Body of pancreas (tissue), 4 donors: ENCODE measurements around the gene CLCN5. TPM values are rescaled to one million over a fixed set of nuclear protein-coding genes. Genes with fewer than 3 reads are reported as not detected.

Source experiments
- ATAC-seq: fragments of 150-250 bp; one replicate; pipeline ENCODE4 v1.9.1; 2016
- DNase-seq, 4 donors: peaks; one replicate each; pipeline ENCODE4 v3.0.0-alpha.2; 2019
- H3K27ac ChIP-seq, 4 donors: fragments of 200-600 bp; sonication (generic); 1 replicate in 3 of 4; 2 replicates in 1 of 4; pipeline versions ENCODE4 v1.5.1 to v1.6.1; 2016 to 2019; ENCODE audit warnings: mild to moderate bottlenecking in 1 of 4, mixed read lengths in 1 of 4, moderate library complexity in 1 of 4
- H3K27me3 ChIP-seq, 2 donors: fragments of 200-600 bp; sonication (generic); one replicate each; pipeline ENCODE4 v1.6.0; 2016; ENCODE audit warnings: mild to moderate bottlenecking in 1 of 2
- H3K36me3 ChIP-seq, 2 donors: fragments of 200-600 bp; sonication (generic); replicated peaks in 1 of 2; 2 replicates each; pipeline ENCODE4 v1.5.1; 2016; ENCODE audit warnings: low read depth in 2 of 2; ENCODE audit not compliant: insufficient read depth in 1 of 2
- H3K4me1 ChIP-seq: fragments of 200-600 bp; sonication (generic); one replicate; pipeline ENCODE4 v1.6.0; 2016
- H3K4me3 ChIP-seq, 2 donors: fragments of 200-600 bp; sonication (generic); 1 replicate in 1 of 2; 2 replicates in 1 of 2; pipeline ENCODE4 v1.5.1; 2016 to 2019
- H3K9me3 ChIP-seq, 3 donors: fragments of 200-600 bp; sonication (generic); 1 replicate in 2 of 3; 2 replicates in 1 of 3; pipeline ENCODE4 v1.5.1; 2016
- POLR2A ChIP-seq, 3 donors: fragments of 450-650 bp; IDR thresholded peaks; one replicate each; pipeline ENCODE4 v1.6.1; 2016; ENCODE audit warnings: antibody characterized with exemption in 3 of 3, mild to moderate bottlenecking in 2 of 3
- WGBS, 2 donors: methylation state at CpG; one replicate each; pipeline ENCODE4 v1.1.5; 2017; 5-methylcytosine and 5-hydroxymethylcytosine counted together
- intact Hi-C: fragments of 100-400 bp; cut with DNase I; formaldehyde crosslinking; loops from one replicate; pipeline ENCODE4 v1.15.1; 2023
- total RNA-seq, 2 donors: library from RNA; depleted of rRNA; stranded (reverse); fragments of >200 nt; gene quantifications; one replicate each; pipeline ENCODE4 v1.1.0, GENCODE V29; 2016
- TF ChIP-seq, protein P1 (sequence below), 7 experiments: fragments of 450-650 bp in 4 of 7; fragments of 200-600 bp in 3 of 7; sonication (generic) in 3 of 7; IDR thresholded peaks; one replicate each; pipeline ENCODE4 v1.5.1; 2016 to 2019; ENCODE audit warnings: antibody characterized with exemption in 7 of 7

Gene CLCN5
- total RNA-seq, 2 donors from 2014 or later, result 2.0 to 5.2 TPM

- Histone ChIP-seq H3K4me3 (no peak overlapping the region), H3K27me3 (no peaks in the 10 kb centered on the region), H3K9me3 (no peaks in the 10 kb centered on the region), H3K27ac (no peak overlapping the region), H3K36me3 (no peaks in the 10 kb centered on the region), H3K4me1 (no peaks in the 10 kb centered on the region)
- DNase-seq (no peak), ATAC-seq (no peak)
- 57 to 82% methylated on average over 4 of the region's 4 CpGs for WGBS, 2 donors
- intact Hi-C loops, result no loop called here
- TF ChIP-seq POLR2A (IDR thresholded peaks at IDR 0.05), result no peak
- TF ChIP-seq, protein P1, sequence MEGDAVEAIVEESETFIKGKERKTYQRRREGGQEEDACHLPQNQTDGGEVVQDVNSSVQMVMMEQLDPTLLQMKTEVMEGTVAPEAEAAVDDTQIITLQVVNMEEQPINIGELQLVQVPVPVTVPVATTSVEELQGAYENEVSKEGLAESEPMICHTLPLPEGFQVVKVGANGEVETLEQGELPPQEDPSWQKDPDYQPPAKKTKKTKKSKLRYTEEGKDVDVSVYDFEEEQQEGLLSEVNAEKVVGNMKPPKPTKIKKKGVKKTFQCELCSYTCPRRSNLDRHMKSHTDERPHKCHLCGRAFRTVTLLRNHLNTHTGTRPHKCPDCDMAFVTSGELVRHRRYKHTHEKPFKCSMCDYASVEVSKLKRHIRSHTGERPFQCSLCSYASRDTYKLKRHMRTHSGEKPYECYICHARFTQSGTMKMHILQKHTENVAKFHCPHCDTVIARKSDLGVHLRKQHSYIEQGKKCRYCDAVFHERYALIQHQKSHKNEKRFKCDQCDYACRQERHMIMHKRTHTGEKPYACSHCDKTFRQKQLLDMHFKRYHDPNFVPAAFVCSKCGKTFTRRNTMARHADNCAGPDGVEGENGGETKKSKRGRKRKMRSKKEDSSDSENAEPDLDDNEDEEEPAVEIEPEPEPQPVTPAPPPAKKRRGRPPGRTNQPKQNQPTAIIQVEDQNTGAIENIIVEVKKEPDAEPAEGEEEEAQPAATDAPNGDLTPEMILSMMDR (IDR thresholded peaks at IDR 0.05), result no peak
These were observed 29.9 kb upstream of the CLCN5 start for GRCh38 chrX:49892542-49892941.

GRCh38 chrX:49896951-49897350 lies 25.4 kb upstream of the CLCN5 start:
- intact Hi-C loops, result no loop called here
- H3K27me3 ChIP-seq, result no peaks in the 10 kb centered on the region
- no peak overlapping the region for H3K27ac ChIP-seq
- H3K4me1 ChIP-seq, result no peaks in the 10 kb centered on the region
- DNase-seq (no peak), ATAC-seq (no peak)
- H3K36me3 ChIP-seq, result no peaks in the 10 kb centered on the region
- TF ChIP-seq POLR2A (IDR thresholded peaks at IDR 0.05), result no peak
- TF ChIP-seq, protein P1 (IDR thresholded peaks at IDR 0.05), result no peak
- 65 to 83% methylated on average over 4 of the region's 4 CpGs for WGBS, 2 donors
- H3K4me3 ChIP-seq, result no peak overlapping the region
- H3K9me3 ChIP-seq, result no peaks in the 10 kb centered on the region

- ATAC-seq, result no peak
- TF ChIP-seq, protein P1 (IDR thresholded peaks at IDR 0.05), result no peak
- no peak for TF ChIP-seq POLR2A (IDR thresholded peaks at IDR 0.05)
- Histone ChIP-seq H3K27ac (no peak overlapping the region), H3K9me3 (no peaks in the 10 kb centered on the region), H3K4me3 (no peak overlapping the region), H3K4me1 (no peaks in the 10 kb centered on the region), H3K27me3 (no peaks in the 10 kb centered on the region), H3K36me3 (no peaks in the 10 kb centered on the region)
- intact Hi-C loops, result no loop called here
- DNase-seq, result no peak
These were observed 21.3 kb upstream of the CLCN5 start for GRCh38 chrX:49901048-49901447.

GRCh38 chrX:49910344-49910743 lies 12.1 kb upstream of the CLCN5 start:
- no peak overlapping the region for H3K4me3 ChIP-seq
- no peaks in the 10 kb centered on the region for H3K36me3 ChIP-seq
- H3K9me3 ChIP-seq, result no peaks in the 10 kb centered on the region
- intact Hi-C loops, result loop anchor here (10.0 kb wide), 1 partner anchor 674 kb away; no protein-coding TSS in a partner anchor
- H3K27ac ChIP-seq, result no peak overlapping the region
- DNase-seq, result no peak
- H3K4me1 ChIP-seq, result no peaks in the 10 kb centered on the region
- ATAC-seq, result no peak
- 15 to 20% methylated on average over 3 of the region's 3 CpGs for WGBS, 2 donors
- H3K27me3 ChIP-seq, result no peaks in the 10 kb centered on the region
- TF ChIP-seq, protein P1 (IDR thresholded peaks at IDR 0.05), result no peak
- TF ChIP-seq POLR2A (IDR thresholded peaks at IDR 0.05), result no peak

DNA sequence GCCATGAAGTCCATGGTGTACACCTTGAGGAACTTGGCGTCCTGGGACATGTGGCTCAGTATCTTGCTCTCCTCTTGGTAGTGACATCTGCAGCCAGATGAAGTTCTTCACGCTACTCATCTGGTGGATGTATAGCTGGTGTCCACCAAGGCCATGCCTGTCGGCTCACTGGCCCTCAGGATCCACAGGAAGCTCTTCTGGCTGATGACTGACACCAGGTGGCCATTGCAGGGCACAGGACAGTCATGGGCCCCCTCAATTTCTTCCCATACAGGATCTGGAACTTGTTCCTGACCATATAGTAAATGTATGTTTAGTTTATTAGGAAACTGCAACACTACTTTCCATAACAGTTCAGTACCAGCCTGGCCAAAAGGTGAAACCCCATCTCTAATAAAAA lies 10.3 kb upstream of the CLCN5 start:
- no peak for ATAC-seq
- no peak for DNase-seq
- whole genome bisulfite sequencing, 2 donors, result 20 to 93% methylated on average over 1 to 3 of the region's 3 CpGs
- intact Hi-C loops, result loop anchor here (10.0 kb wide), 1 partner anchor 673 kb away; no protein-coding TSS in a partner anchor
- no peaks in the 10 kb centered on the region for H3K36me3 ChIP-seq
- H3K27me3 ChIP-seq, result no peaks in the 10 kb centered on the region
- no peak overlapping the region for H3K27ac ChIP-seq
- H3K4me1 ChIP-seq, result no peaks in the 10 kb centered on the region
- H3K9me3 ChIP-seq, result no peaks in the 10 kb centered on the region
- H3K4me3 ChIP-seq, result no peak overlapping the region
- no peak for TF ChIP-seq POLR2A (IDR thresholded peaks at IDR 0.05)
- TF ChIP-seq, protein P1 (IDR thresholded peaks at IDR 0.05), result no peak
